MCF 10A (cell line): ENCODE measurements around the gene SH3RF1. TPM values are rescaled to one million over a fixed set of nuclear protein-coding genes. Genes with fewer than 3 reads are reported as not detected.

Experiments
- BruUV-seq: library from RNA; stranded (reverse); fragments of 400-500 nt; replicated peaks from 2 replicates; lab custom pipeline; 2021; lab: Mats Ljungman, UMichigan
- CTCF ChIA-PET: fragments of 300-600 bp; sonication (Branson Sonifier 250); formaldehyde crosslinking; extraction: SDS; loops from one replicate; lab custom pipeline; 2021; ENCODE audit warnings: antibody characterized with exemption, inconsistent platforms; lab: Yijun Ruan, JAX
- POLR2A ChIA-PET: fragments of 300-600, 350-650 bp; sonication (Branson Sonifier 250); formaldehyde crosslinking; extraction: SDS; loops from one replicate; lab custom pipeline; 2020; ENCODE audit warnings: antibody characterized with exemption, inconsistent platforms; lab: Yijun Ruan, JAX
- DNase-seq: peaks from one replicate; pipeline ENCODE4 v3.0.0-alpha.2; 2018; ENCODE audit not compliant: unreplicated experiment
- H3K27ac Mint-ChIP-seq: one replicate; pipeline ENCODE4 v1.8.0; 2022; ENCODE audit warnings: mild to moderate bottlenecking, low read depth, mixed read lengths; ENCODE audit not compliant: unreplicated experiment
- H3K27me3 Mint-ChIP-seq: one replicate; pipeline ENCODE4 v1.8.0; 2022; ENCODE audit warnings: mixed read lengths; ENCODE audit not compliant: insufficient read depth, unreplicated experiment
- H3K36me3 Mint-ChIP-seq: one replicate; pipeline ENCODE4 v1.8.0; 2022; ENCODE audit warnings: mild to moderate bottlenecking, moderate library complexity, mixed read lengths; ENCODE audit not compliant: insufficient read depth, unreplicated experiment
- H3K4me1 Mint-ChIP-seq: one replicate; pipeline ENCODE4 v1.8.0; 2022; ENCODE audit warnings: mixed read lengths; ENCODE audit not compliant: insufficient read depth, unreplicated experiment
- H3K4me3 Mint-ChIP-seq: one replicate; pipeline ENCODE4 v1.8.0; 2022; ENCODE audit warnings: mild to moderate bottlenecking, moderate library complexity, mixed read lengths; ENCODE audit not compliant: unreplicated experiment
- H3K9me3 Mint-ChIP-seq: one replicate; pipeline ENCODE4 v1.8.0; 2022; ENCODE audit warnings: mixed read lengths; ENCODE audit not compliant: unreplicated experiment
- intact Hi-C: fragments of 100-400 bp; cut with micrococcal nuclease; formaldehyde crosslinking; loops from 2 replicates; pipeline ENCODE4 v1.14.1; 2022
- total RNA-seq: library from RNA; stranded (reverse); gene quantifications from 2 replicates; pipeline ENCODE4 v1.2.3, GENCODE V29; 2022
- TF ChIP-seq, protein P1 (sequence below): fragments of 200-600 bp; IDR thresholded peaks from one replicate; pipeline ENCODE4 v1.8.0; 2022; ENCODE audit warnings: antibody characterized with exemption, mild to moderate bottlenecking; ENCODE audit not compliant: unreplicated experiment

SH3RF1 gene
- total RNA-seq, 1 experiment from 2014 or later = 17.4 TPM

DNA sequence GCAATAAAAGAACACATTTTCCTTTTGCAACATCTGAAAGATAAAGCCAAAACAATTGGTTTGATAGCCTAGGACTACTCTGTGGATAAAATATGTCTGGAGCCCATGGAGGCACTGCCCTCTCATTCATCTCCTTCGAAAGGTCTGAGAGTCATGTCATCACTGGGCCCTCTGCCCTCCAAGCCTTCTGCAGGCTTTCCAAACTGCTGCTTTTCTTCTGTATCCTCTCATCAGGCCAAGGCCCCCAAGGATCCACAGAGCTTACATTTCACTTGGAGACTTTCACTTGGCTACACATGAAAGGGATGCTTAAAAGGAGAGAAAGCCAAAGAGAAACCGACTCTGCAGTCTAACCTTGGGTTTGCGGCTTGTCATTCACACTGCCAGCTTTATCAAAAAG, 109.9 kb downstream of the SH3RF1 start:
- Mint-ChIP-seq H3K4me3 (no peak overlapping the region), H3K36me3 (no peaks in the 10 kb centered on the region), H3K9me3 (no peaks in the 10 kb centered on the region), H3K27me3 (no peaks in the 10 kb centered on the region), H3K27ac (no peak overlapping the region), H3K4me1 (peaks cover 15% of the 10 kb centered on the region)
- intact Hi-C loops = no loop called here
- POLR2A ChIA-PET = interaction anchor here (1.4 kb wide), 1 partner anchor 12 kb away, joined by 4 read pairs; no protein-coding TSS in a partner anchor
- no TSS peak for BruUV-seq
- CTCF ChIA-PET = no interaction called here
- DNase-seq = no peak
- TF ChIP-seq, protein P1, sequence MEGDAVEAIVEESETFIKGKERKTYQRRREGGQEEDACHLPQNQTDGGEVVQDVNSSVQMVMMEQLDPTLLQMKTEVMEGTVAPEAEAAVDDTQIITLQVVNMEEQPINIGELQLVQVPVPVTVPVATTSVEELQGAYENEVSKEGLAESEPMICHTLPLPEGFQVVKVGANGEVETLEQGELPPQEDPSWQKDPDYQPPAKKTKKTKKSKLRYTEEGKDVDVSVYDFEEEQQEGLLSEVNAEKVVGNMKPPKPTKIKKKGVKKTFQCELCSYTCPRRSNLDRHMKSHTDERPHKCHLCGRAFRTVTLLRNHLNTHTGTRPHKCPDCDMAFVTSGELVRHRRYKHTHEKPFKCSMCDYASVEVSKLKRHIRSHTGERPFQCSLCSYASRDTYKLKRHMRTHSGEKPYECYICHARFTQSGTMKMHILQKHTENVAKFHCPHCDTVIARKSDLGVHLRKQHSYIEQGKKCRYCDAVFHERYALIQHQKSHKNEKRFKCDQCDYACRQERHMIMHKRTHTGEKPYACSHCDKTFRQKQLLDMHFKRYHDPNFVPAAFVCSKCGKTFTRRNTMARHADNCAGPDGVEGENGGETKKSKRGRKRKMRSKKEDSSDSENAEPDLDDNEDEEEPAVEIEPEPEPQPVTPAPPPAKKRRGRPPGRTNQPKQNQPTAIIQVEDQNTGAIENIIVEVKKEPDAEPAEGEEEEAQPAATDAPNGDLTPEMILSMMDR = no peak

DNA sequence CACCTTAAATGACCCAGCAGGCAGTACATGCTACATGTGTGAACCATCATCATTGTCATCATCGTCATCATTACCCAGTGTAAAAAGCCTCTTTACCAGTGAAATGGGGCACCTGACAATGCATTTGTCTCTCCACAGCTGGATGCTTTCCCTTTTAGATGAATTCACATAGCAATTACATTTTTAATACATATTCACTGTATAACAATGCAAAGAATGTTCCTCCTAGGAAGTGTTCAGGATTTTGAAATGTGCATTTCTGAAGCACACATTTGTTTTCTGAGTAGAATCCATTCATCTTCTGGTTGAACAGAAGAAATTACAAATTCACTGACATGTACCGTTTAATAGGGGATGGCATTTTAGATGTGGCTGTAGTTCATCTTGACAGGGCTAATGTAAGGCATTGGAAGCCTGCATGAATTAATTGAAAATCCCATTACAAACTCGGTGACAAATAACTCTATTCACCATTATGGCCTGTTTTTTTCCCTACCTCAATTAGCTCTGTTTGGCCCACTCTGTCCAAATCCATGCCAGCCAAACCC, 111.1 kb downstream of the SH3RF1 start:
- CTCF ChIA-PET = interaction anchor here (1.0 kb wide), 1 partner anchor 28 kb away, joined by 3 read pairs; no protein-coding TSS in a partner anchor
- no TSS peak for BruUV-seq
- peaks cover 6% of the 10 kb centered on the region for H3K36me3 Mint-ChIP-seq
- H3K27ac Mint-ChIP-seq = no peak overlapping the region
- TF ChIP-seq, protein P1 = no peak
- POLR2A ChIA-PET = interaction anchor here (0.9 to 1.4 kb wide), 4 partner anchors 10 to 153 kb away, joined by 3 to 4 read pairs (median 4); no protein-coding TSS in a partner anchor
- DNase-seq = peak; percentile 16
- H3K9me3 Mint-ChIP-seq = no peaks in the 10 kb centered on the region
- H3K4me1 Mint-ChIP-seq = peaks cover 15% of the 10 kb centered on the region
- H3K4me3 Mint-ChIP-seq = no peak overlapping the region
- intact Hi-C loops = no loop called here
- no peaks in the 10 kb centered on the region for H3K27me3 Mint-ChIP-seq

DNA sequence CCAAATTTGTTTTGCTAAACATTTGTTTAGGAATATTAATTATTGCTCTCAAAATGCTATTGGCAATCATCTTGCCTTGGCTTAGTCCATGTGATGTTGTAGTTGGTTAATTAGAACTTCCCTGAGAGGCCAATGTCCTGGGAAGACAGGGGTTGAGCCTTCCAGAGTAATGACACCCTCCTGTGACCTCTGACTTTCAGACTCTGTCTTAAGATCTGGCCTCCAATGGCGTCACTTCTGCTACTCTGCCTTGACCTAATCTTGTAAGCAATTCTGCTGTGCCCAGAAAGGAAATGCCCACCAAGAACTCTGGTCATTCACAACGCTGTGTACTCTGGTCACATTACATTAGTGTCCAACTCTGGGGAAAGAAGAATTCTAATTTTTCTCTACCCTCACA, 111.9 kb downstream of the SH3RF1 start:
- Mint-ChIP-seq H3K9me3 (no peaks in the 10 kb centered on the region), H3K27ac (no peak overlapping the region), H3K36me3 (peaks cover 11% of the 10 kb centered on the region), H3K27me3 (no peaks in the 10 kb centered on the region), H3K4me1 (peaks cover 15% of the 10 kb centered on the region), H3K4me3 (no peak overlapping the region)
- no peak for DNase-seq
- POLR2A ChIA-PET = interaction anchor here (1.2 kb wide), 1 partner anchor 15 kb away, joined by 3 read pairs; no protein-coding TSS in a partner anchor
- TF ChIP-seq, protein P1 = no peak
- intact Hi-C loops = no loop called here
- CTCF ChIA-PET = interaction anchor here (1.0 kb wide), 1 partner anchor 28 kb away, joined by 3 read pairs; no protein-coding TSS in a partner anchor
- no TSS peak for BruUV-seq

GRCh38 chr4:169158046-169158445, 112.7 kb downstream of the SH3RF1 start:
- POLR2A ChIA-PET = no interaction called here
- no peak overlapping the region for H3K27ac Mint-ChIP-seq
- H3K4me1 Mint-ChIP-seq = peaks cover 15% of the 10 kb centered on the region
- TF ChIP-seq, protein P1 = no peak
- intact Hi-C loops = no loop called here
- no peaks in the 10 kb centered on the region for H3K9me3 Mint-ChIP-seq
- peaks cover 11% of the 10 kb centered on the region for H3K36me3 Mint-ChIP-seq
- no TSS peak for BruUV-seq
- no peaks in the 10 kb centered on the region for H3K27me3 Mint-ChIP-seq
- DNase-seq = no peak
- CTCF ChIA-PET = no interaction called here
- H3K4me3 Mint-ChIP-seq = no peak overlapping the region
